GM13977 (cell line): ENCODE measurements around the gene TUBB2A.

ENCODE experiments used
- DNase-seq: peaks from one replicate; pipeline ENCODE4 v3.0.0; 2012; ENCODE audit warnings: low spot score
- CTCF ChIP-seq: IDR thresholded peaks from 2 replicates; pipeline ENCODE4 v1.5.1; 2012; ENCODE audit warnings: mild to moderate bottlenecking, control low read depth; ENCODE audit not compliant: insufficient read depth; ENCODE audit errors: extremely low read depth, missing control alignments
- in situ Hi-C: fragments of 300-500 bp; cut with MboI; formaldehyde crosslinking; loops from one replicate; pipeline ENCODE4 v1.12.0; 2022; ENCODE audit warnings: low sequenced_read_pairs, low pct_unique_long_range_greater_than_20kb, mixed read lengths, inconsistent platforms; ENCODE audit not compliant: unreplicated experiment

Gene TUBB2A

DNA sequence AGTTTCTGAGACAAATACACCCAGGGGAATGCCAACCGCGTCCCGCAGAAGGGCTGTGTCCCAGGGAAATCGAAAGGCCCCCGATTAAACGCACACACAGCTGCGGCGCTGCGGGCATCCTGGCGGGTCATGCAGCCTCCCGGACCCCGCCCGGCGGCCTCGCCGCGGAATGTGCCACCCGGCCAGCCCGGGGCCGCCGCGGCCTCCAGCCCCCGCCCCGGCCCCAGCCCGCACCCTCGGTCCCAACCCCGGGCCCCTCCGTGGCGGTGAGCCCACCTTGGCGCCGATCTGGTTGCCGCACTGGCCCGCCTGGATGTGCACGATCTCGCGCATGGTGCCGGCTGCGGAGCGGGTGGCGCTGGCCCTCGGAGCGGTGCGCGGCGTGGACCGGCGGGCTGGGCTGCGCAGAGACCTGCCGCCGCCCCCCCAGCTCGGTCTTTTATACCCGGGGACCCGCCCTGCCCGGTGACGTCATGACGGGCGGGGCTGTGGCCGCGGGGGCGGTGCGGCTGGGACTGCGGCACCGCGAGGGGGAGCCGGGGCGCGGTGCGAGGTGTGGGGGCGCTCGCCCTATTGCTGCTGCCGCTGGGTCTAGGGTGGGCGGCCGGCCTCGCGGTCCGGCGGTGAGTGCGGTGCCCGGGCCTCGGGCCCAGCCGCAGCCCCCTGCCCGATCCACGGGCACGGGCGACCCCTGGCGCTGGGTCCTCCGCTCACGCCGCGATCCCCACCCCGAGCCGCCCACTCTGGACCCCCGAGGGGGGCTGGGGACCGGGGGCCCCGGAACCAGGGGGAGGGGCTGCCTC lies at the start of gene TUBB2A:
Gene TUBB2A (minus strand): TSS at position 414 of the 803 bp plus-strand sequence. CDS start 81 bp downstream, at position 333.
- DNase-seq, result peak; percentile 98
- peak; percentile 58 for TF ChIP-seq CTCF
- in situ Hi-C loops, result no loop called here

GRCh38 chr6:3206339-3207015 lies 49.1 kb upstream of the TUBB2A start:
- in situ Hi-C loops, result no loop called here
- no peak for TF ChIP-seq CTCF
- DNase-seq, result no peak

DNA sequence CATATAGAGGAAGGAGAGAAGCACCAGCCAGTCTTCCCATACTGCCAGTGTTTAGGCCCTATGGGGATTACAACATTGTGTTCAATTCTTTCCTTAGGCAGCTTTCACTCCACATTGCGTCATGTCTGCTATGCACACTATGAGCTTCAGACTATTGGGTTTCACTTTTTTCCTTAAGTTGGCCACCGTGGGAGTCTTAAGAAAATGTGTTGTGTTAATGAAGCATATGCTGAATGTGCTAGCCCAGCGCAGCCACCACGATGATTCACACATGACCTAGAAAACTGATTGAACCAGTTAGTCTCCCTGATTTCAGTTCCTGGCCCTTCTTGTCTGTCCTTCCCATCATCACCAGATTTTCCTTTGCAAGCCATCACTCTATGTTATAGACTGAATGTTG lies 48.6 kb upstream of the TUBB2A start:
- in situ Hi-C loops, result no loop called here
- no peak for DNase-seq
- TF ChIP-seq CTCF, result no peak

DNA sequence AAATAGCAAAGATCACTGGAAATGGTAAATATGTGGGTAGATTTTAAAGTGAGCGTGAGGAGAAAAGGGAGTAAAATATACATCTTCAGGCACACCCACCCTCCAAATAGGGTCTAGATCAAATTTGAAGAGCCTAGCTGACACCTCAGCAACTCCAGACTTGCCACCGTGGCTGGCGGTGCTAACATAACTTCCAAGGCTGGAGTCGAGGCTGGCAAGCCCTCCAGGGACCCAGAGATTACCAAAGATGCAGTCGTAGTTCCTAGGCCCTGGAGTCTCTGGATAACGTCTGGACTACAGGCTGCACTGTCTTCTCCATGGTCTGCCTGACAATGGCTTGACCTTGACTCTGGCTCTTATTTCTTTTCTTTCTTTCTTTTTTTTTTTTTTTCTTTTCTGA lies 47.6 kb upstream of the TUBB2A start:
- DNase-seq, result no peak
- in situ Hi-C loops, result no loop called here
- TF ChIP-seq CTCF, result no peak

- in situ Hi-C loops, result no loop called here
- TF ChIP-seq CTCF, result no peak
- DNase-seq, result peak; percentile 34
These were observed 45.8 kb upstream of the TUBB2A start for GRCh38 chr6:3202999-3203696.

DNA sequence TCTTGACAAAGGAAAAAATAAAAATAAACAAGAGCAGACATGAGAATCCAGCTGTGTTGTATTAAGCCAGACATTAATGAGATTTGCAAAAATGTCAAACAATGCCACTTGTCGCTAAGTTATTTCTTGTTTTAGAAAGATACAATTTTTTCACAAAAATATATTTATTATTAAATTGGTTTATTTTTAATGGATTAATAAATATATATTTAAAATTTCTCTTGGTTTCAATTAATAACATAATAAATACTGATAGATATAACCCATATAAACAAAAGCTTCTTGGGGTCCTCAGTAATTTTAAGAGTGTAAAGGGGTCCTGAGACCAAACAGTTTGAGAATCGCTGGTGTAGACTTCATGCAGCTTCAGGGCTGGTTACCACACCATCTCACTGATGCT lies 44.0 kb upstream of the TUBB2A start:
- in situ Hi-C loops, result no loop called here
- no peak for TF ChIP-seq CTCF
- no peak for DNase-seq
